Transverse colon (tissue), 4 donors: ENCODE results near the gene ECM1. TPM values are rescaled to one million over a fixed set of nuclear protein-coding genes. Genes with fewer than 3 reads are reported as not detected.

ENCODE experiments used
- DNase-seq: peaks from one replicate; pipeline ENCODE4 v3.0.0-alpha.2; 2019
- H3K27ac ChIP-seq, 4 donors: fragments of 200-600 bp; sonication (generic); 2 replicates each; pipeline ENCODE4 v1.5.1; 2016 to 2018; ENCODE audit warnings: inconsistent platforms in 4 of 4
- H3K27me3 ChIP-seq: fragments of 200-600 bp; sonication (generic); 2 replicates; pipeline ENCODE4 v1.5.1; 2017; ENCODE audit warnings: inconsistent platforms
- H3K36me3 ChIP-seq, 4 donors: fragments of 200-600 bp; sonication (generic); 2 replicates each; pipeline ENCODE4 v1.5.1; 2017 to 2019; ENCODE audit warnings: inconsistent platforms in 4 of 4
- H3K4me1 ChIP-seq, 4 donors: fragments of 200-600 bp; sonication (generic); 2 replicates each; pipeline ENCODE4 v1.5.1; 2017 to 2020; ENCODE audit warnings: inconsistent platforms in 4 of 4
- H3K4me3 ChIP-seq, 4 donors: fragments of 200-600 bp; sonication (generic); 1 replicate in 1 of 4; 2 replicates in 3 of 4; pipeline versions ENCODE4 v1.5.1 to v1.6.1; 2017 to 2019; ENCODE audit warnings: inconsistent platforms in 4 of 4
- H3K9me3 ChIP-seq, 2 donors: fragments of 200-600 bp; sonication (generic); 2 replicates each; pipeline ENCODE4 v1.5.1; 2017 to 2019; ENCODE audit warnings: inconsistent platforms in 2 of 2
- CTCF ChIP-seq, 5 experiments: fragments of 200-600 bp in 3 of 5; fragments of 450-650 bp in 2 of 5; sonication (generic) in 3 of 5; IDR thresholded peaks; 1 replicate in 2 of 5; 2 replicates in 3 of 5; pipeline ENCODE4 v1.5.1; 2016 to 2017; ENCODE audit warnings: antibody characterized with exemption in 5 of 5, inconsistent platforms in 3 of 5, mild to moderate bottlenecking in 2 of 5, moderate library complexity in 1 of 5
- EP300 ChIP-seq: sonication (generic); formaldehyde crosslinking; IDR thresholded peaks from one replicate; pipeline ENCODE4 v1.6.1; 2017; ENCODE audit warnings: antibody characterized with exemption, low read depth
- POLR2A ChIP-seq: fragments of 450-650 bp; IDR thresholded peaks from one replicate; pipeline ENCODE4 v1.6.1; 2016; ENCODE audit warnings: antibody characterized with exemption, mild to moderate bottlenecking, moderate library complexity
- POLR2AphosphoS5 ChIP-seq, 3 donors: sonication (generic); formaldehyde crosslinking; IDR thresholded peaks; one replicate each; pipeline ENCODE4 v1.6.1; 2016; ENCODE audit warnings: antibody characterized with exemption in 3 of 3
- WGBS, 2 donors: methylation state at CpG; one replicate each; pipeline ENCODE4 v1.1.5; 2018; ENCODE audit warnings: low coverage in 1 of 2; 5-methylcytosine and 5-hydroxymethylcytosine counted together
- in situ Hi-C, 4 donors: fragments of 200-750 bp; cut with MboI; loops; one replicate each; pipeline versions ENCODE4 v1.15.0 to v1.15.1; 2017; ENCODE audit warnings: low sequenced_read_pairs in 3 of 4, low pct_ligation_motif_present in 1 of 4, low pct_unique_long_range_greater_than_20kb in 1 of 4
- intact Hi-C: fragments of 100-400 bp; cut with DNase I; formaldehyde crosslinking; loops from one replicate; pipeline ENCODE4 v1.15.1; 2023; ENCODE audit warnings: low total_unique reads
- total RNA-seq, 4 donors: library from RNA; depleted of rRNA; stranded (reverse); fragments of >200 nt; gene quantifications; one replicate each; pipeline ENCODE4 v1.1.0, GENCODE V29; 2016

The ECM1 gene
- total RNA-seq, 4 donors from 2014 or later, result 1.5 to 5.4 (median 3.3) TPM

- DNase-seq, result no peak
- TF ChIP-seq POLR2AphosphoS5 (IDR thresholded peaks at IDR 0.05) (no peak), POLR2A (no peak), EP300 (no peak), CTCF (IDR thresholded peaks at IDR 0.05) (peak in 1 of 5 experiments; percentile 4)
- intact Hi-C loops, result no loop called here
- Histone ChIP-seq H3K4me1 (peaks cover 7 to 25% (median 13%) of the 10 kb centered on the region in 4 donors), H3K4me3 (peak overlapping the region; percentile 12 to 64 (median 54)), H3K9me3 (no peaks in the 10 kb centered on the region), H3K36me3 (no peaks in the 10 kb centered on the region), H3K27me3 (no peaks in the 10 kb centered on the region), H3K27ac (peak overlapping the region; percentile 76 to 91 (median 89))
- WGBS, 2 donors, result 25 to 71% methylated on average over 6 to 21 of the region's 21 CpGs
- in situ Hi-C loops, result no loop called here
These were observed 7.0 kb downstream of the ECM1 start for GRCh38 chr1:150514913-150515327.

- peak within 1 kb of the TSS; percentile 76 to 91 (median 89) for H3K27ac ChIP-seq
- H3K4me3 ChIP-seq, result peak within 1 kb of the TSS; percentile 12 to 64 (median 54)
- no peaks in the 10 kb centered on the region for H3K36me3 ChIP-seq
- H3K27me3 ChIP-seq, result no peaks in the 10 kb centered on the region
- no peaks in the 10 kb centered on the region for H3K9me3 ChIP-seq
- TF ChIP-seq POLR2A, result peak; percentile 47
- TF ChIP-seq EP300, result no peak
- TF ChIP-seq POLR2AphosphoS5 (IDR thresholded peaks at IDR 0.05), result peak; percentile 40 to 63 (median 50)
- peak in 2 of 5 experiments; percentile 6 to 8 for TF ChIP-seq CTCF (IDR thresholded peaks at IDR 0.05)
- intact Hi-C loops, result no loop called here
- in situ Hi-C loops, result no loop called here
- peaks cover 7 to 25% (median 13%) of the 10 kb centered on the region in 4 donors for H3K4me1 ChIP-seq
- DNase-seq, result peak; percentile 97
- 0% methylated on average over 6 to 48 of the region's 54 CpGs for WGBS, 2 donors
These were observed 7.6 kb downstream of the ECM1 start, which contains the start of gene FALEC for GRCh38 chr1:150515328-150516049. TSS of gene FALEC (plus strand) at chr1:150515752.

GRCh38 chr1:150516050-150516591 lies 8.2 kb downstream of the ECM1 start:
- WGBS, 2 donors, result 0% methylated on average over 2 to 19 of the region's 19 CpGs
- in situ Hi-C loops, result no loop called here
- DNase-seq, result no peak
- no peaks in the 10 kb centered on the region for H3K36me3 ChIP-seq
- H3K27me3 ChIP-seq, result no peaks in the 10 kb centered on the region
- peaks cover 7 to 25% (median 13%) of the 10 kb centered on the region in 4 donors for H3K4me1 ChIP-seq
- peak overlapping the region; percentile 5 to 64 (median 54) for H3K4me3 ChIP-seq
- TF ChIP-seq CTCF (IDR thresholded peaks at IDR 0.05) (peak in 3 of 5 experiments; percentile 3 to 20 (median 6)), EP300 (no peak), POLR2A (no peak), POLR2AphosphoS5 (IDR thresholded peaks at IDR 0.05) (no peak)
- peak overlapping the region; percentile 76 to 91 (median 89) for H3K27ac ChIP-seq
- H3K9me3 ChIP-seq, result no peaks in the 10 kb centered on the region
- intact Hi-C loops, result no loop called here

- intact Hi-C loops (no loop called here), in situ Hi-C loops (no loop called here)
- peak overlapping the region in 2 of 4 donors; percentile 54 to 64 for H3K4me3 ChIP-seq
- 22 to 34% methylated on average over 4 of the region's 4 CpGs for WGBS, 2 donors
- H3K4me1 ChIP-seq, result peaks cover 7 to 25% (median 13%) of the 10 kb centered on the region in 4 donors
- no peaks in the 10 kb centered on the region for H3K9me3 ChIP-seq
- no peaks in the 10 kb centered on the region for H3K27me3 ChIP-seq
- peak overlapping the region; percentile 76 to 91 (median 89) for H3K27ac ChIP-seq
- no peaks in the 10 kb centered on the region for H3K36me3 ChIP-seq
- no peak for DNase-seq
- TF ChIP-seq POLR2A, result no peak
- TF ChIP-seq CTCF (IDR thresholded peaks at IDR 0.05), result no peak
- no peak for TF ChIP-seq POLR2AphosphoS5 (IDR thresholded peaks at IDR 0.05)
- TF ChIP-seq EP300, result no peak
These were observed 8.7 kb downstream of the ECM1 start for GRCh38 chr1:150516616-150517015.
